Measurements from ENCODE around the gene CACFD1. TPM values are rescaled to one million over a fixed set of nuclear protein-coding genes. Genes with fewer than 3 reads are reported as not detected.

The CACFD1 gene
- total RNA-seq, 1 experiment from 2014 or later, result 22.5 TPM

DNA sequence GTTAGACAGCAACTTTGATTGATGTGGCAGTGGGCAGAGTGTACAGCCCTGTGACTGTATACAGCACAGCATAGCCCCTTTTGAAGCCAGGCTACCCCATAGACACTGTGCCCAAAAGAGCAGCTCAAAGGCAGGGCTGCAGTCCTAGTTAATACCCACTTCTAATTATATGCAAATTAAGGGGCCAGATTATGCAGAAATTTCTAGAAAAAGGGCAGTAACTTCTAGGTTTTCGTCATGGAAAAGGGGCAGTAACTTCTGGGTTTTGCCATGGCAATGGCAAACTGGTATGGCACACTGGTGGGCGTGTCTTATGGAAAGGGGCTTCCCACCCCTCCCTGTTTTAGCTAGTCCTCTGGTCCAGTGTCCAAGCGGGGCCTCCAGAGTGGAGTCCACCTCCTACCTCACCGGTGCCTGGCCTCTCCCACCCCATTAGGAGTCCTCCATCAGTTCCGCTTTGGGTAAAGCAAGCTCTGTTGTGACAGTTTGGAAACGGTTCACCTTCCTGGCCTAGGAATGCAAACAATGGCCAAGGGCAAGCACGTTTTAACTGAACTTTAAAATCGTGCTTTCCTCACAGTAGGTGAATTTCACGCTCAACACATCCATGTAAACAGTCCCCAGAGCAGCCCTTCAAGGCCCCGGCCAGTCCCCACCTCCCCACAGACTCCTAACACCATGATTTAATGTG, 32.0 kb upstream of the CACFD1 start:
- H3K27me3 Mint-ChIP-seq (ENCODE audit: low read depth), result peaks cover 20% of the 10 kb centered on the region
- peaks cover 10% of the 10 kb centered on the region for H3K36me3 Mint-ChIP-seq
- peaks cover 3% of the 10 kb centered on the region; the same call in 1 of the 2 replicates for H3K4me1 Mint-ChIP-seq
- H3K4me3 Mint-ChIP-seq, result peak overlapping the region; percentile 73
- peaks cover 8% of the 10 kb centered on the region for H3K9me3 Mint-ChIP-seq
- ChIA-PET CTCF (interaction anchor here (1.0 to 1.6 kb wide), 7 partner anchors 10 to 86 kb away, joined by 3 to 7 read pairs (median 4); partner anchors contain the start of gene CACFD1), POLR2A (no interaction called here)
- TF ChIP-seq EMX1 (CRISPR knock-in tag; IDR thresholded peaks at IDR 0.05), result no peak
- TF ChIP-seq TEAD1 (CRISPR knock-in tag; IDR thresholded peaks at IDR 0.05), result 0 out of 2 replicates have a peak, but pooled peaks have one; percentile 6
- ATAC-seq (no peak), DNase-seq (ENCODE audit: low spot score) (no peak)
- no peak overlapping the region for H3K27ac Mint-ChIP-seq

DNA sequence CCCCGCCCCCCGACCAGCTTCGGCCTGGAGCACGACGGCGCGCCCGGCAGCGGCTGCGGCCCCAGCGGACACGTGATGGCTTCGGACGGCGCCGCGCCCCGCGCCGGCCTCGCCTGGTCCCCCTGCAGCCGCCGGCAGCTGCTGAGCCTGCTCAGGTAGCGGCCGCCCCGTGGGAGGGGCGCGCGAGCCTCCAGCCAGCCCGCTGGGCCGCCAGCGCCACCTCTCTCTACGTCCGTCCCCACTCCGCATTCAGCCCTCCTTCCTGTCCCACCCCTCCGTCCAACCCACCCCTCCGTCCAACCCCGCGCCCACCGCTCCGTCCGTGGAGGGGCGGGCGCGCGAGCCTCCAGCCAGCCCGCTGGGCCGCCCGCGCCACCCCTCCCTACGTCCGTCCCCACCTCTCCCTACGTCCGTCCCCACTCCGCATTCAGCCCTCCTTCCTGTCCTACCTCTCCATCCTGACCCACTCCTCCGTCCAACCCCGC, 31.1 kb upstream of the CACFD1 start:
- Mint-ChIP-seq H3K4me1 (peaks cover 3% of the 10 kb centered on the region; the same call in 1 of the 2 replicates), H3K27me3 (ENCODE audit: low read depth) (peaks cover 20% of the 10 kb centered on the region), H3K9me3 (peaks cover 8% of the 10 kb centered on the region), H3K4me3 (peak overlapping the region; percentile 66), H3K36me3 (peaks cover 10% of the 10 kb centered on the region), H3K27ac (no peak overlapping the region)
- peak; percentile 53 for ATAC-seq
- CTCF ChIA-PET, result interaction anchor here (1.0 to 1.6 kb wide), 8 partner anchors 9 to 242 kb away, joined by 3 to 7 read pairs (median 4); partner anchors contain the start of gene CACFD1
- peak; percentile 72 for DNase-seq (ENCODE audit: low spot score)
- POLR2A ChIA-PET, result interaction anchor here (0.6 to 0.7 kb wide), 2 partner anchors 12 to 1229 kb away, joined by 3 read pairs; no protein-coding TSS in a partner anchor
- TF ChIP-seq, protein P1, sequence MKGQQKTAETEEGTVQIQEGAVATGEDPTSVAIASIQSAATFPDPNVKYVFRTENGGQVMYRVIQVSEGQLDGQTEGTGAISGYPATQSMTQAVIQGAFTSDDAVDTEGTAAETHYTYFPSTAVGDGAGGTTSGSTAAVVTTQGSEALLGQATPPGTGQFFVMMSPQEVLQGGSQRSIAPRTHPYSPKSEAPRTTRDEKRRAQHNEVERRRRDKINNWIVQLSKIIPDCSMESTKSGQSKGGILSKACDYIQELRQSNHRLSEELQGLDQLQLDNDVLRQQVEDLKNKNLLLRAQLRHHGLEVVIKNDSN (CRISPR knock-in tag; IDR thresholded peaks at IDR 0.05), result peak; percentile 33; the same call in 1 of the 2 replicates
- TF ChIP-seq, protein P2, sequence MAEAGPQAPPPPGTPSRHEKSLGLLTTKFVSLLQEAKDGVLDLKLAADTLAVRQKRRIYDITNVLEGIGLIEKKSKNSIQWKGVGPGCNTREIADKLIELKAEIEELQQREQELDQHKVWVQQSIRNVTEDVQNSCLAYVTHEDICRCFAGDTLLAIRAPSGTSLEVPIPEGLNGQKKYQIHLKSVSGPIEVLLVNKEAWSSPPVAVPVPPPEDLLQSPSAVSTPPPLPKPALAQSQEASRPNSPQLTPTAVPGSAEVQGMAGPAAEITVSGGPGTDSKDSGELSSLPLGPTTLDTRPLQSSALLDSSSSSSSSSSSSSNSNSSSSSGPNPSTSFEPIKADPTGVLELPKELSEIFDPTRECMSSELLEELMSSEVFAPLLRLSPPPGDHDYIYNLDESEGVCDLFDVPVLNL (CRISPR knock-in tag; IDR thresholded peaks at IDR 0.05; ENCODE audit: borderline replicate concordance, low read depth), result no peak
- TF ChIP-seq ATF1 (CRISPR knock-in tag; IDR thresholded peaks at IDR 0.05), result no peak
- no peak for TF ChIP-seq ETV6 (CRISPR knock-in tag; IDR thresholded peaks at IDR 0.05)
- TF ChIP-seq, protein P3, sequence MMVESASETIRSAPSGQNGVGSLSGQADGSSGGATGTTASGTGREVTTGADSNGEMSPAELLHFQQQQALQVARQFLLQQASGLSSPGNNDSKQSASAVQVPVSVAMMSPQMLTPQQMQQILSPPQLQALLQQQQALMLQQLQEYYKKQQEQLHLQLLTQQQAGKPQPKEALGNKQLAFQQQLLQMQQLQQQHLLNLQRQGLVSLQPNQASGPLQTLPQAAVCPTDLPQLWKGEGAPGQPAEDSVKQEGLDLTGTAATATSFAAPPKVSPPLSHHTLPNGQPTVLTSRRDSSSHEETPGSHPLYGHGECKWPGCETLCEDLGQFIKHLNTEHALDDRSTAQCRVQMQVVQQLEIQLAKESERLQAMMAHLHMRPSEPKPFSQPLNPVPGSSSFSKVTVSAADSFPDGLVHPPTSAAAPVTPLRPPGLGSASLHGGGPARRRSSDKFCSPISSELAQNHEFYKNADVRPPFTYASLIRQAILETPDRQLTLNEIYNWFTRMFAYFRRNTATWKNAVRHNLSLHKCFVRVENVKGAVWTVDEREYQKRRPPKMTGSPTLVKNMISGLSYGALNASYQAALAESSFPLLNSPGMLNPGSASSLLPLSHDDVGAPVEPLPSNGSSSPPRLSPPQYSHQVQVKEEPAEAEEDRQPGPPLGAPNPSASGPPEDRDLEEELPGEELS (CRISPR knock-in tag; IDR thresholded peaks at IDR 0.05), result peak; percentile 47; the same call in 1 of the 2 replicates
- no peak for TF ChIP-seq CREM (CRISPR knock-in tag; IDR thresholded peaks at IDR 0.05)
- peak; percentile 56; the same call in 1 of the 2 replicates for TF ChIP-seq SP1 (CRISPR knock-in tag; conservative IDR thresholded peaks at IDR 0.05)
- 0 out of 2 replicates have a peak, but pooled peaks have one; percentile 23 for TF ChIP-seq ZNF232 (CRISPR knock-in tag; IDR thresholded peaks at IDR 0.05)
- TF ChIP-seq, protein P4, sequence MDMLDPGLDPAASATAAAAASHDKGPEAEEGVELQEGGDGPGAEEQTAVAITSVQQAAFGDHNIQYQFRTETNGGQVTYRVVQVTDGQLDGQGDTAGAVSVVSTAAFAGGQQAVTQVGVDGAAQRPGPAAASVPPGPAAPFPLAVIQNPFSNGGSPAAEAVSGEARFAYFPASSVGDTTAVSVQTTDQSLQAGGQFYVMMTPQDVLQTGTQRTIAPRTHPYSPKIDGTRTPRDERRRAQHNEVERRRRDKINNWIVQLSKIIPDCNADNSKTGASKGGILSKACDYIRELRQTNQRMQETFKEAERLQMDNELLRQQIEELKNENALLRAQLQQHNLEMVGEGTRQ (CRISPR knock-in tag; IDR thresholded peaks at IDR 0.05), result peak; percentile 88
- no peak for TF ChIP-seq ZNF121 (CRISPR knock-in tag; IDR thresholded peaks at IDR 0.05)
- TF ChIP-seq ZNF416 (CRISPR knock-in tag; IDR thresholded peaks at IDR 0.05), result no peak
- no peak for TF ChIP-seq ZNF138 (CRISPR knock-in tag; conservative IDR thresholded peaks at IDR 0.05)
- TF ChIP-seq GRHL2 (CRISPR knock-in tag; IDR thresholded peaks at IDR 0.05; ENCODE audit: insufficient replicate concordance, severe bottlenecking), result no peak
- TF ChIP-seq, protein P5, sequence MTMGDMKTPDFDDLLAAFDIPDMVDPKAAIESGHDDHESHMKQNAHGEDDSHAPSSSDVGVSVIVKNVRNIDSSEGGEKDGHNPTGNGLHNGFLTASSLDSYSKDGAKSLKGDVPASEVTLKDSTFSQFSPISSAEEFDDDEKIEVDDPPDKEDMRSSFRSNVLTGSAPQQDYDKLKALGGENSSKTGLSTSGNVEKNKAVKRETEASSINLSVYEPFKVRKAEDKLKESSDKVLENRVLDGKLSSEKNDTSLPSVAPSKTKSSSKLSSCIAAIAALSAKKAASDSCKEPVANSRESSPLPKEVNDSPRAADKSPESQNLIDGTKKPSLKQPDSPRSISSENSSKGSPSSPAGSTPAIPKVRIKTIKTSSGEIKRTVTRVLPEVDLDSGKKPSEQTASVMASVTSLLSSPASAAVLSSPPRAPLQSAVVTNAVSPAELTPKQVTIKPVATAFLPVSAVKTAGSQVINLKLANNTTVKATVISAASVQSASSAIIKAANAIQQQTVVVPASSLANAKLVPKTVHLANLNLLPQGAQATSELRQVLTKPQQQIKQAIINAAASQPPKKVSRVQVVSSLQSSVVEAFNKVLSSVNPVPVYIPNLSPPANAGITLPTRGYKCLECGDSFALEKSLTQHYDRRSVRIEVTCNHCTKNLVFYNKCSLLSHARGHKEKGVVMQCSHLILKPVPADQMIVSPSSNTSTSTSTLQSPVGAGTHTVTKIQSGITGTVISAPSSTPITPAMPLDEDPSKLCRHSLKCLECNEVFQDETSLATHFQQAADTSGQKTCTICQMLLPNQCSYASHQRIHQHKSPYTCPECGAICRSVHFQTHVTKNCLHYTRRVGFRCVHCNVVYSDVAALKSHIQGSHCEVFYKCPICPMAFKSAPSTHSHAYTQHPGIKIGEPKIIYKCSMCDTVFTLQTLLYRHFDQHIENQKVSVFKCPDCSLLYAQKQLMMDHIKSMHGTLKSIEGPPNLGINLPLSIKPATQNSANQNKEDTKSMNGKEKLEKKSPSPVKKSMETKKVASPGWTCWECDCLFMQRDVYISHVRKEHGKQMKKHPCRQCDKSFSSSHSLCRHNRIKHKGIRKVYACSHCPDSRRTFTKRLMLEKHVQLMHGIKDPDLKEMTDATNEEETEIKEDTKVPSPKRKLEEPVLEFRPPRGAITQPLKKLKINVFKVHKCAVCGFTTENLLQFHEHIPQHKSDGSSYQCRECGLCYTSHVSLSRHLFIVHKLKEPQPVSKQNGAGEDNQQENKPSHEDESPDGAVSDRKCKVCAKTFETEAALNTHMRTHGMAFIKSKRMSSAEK (CRISPR knock-in tag; IDR thresholded peaks at IDR 0.05; ENCODE audit: borderline replicate concordance), result no peak
- TF ChIP-seq TEAD1 (CRISPR knock-in tag; IDR thresholded peaks at IDR 0.05), result no peak
- TF ChIP-seq, protein P6, sequence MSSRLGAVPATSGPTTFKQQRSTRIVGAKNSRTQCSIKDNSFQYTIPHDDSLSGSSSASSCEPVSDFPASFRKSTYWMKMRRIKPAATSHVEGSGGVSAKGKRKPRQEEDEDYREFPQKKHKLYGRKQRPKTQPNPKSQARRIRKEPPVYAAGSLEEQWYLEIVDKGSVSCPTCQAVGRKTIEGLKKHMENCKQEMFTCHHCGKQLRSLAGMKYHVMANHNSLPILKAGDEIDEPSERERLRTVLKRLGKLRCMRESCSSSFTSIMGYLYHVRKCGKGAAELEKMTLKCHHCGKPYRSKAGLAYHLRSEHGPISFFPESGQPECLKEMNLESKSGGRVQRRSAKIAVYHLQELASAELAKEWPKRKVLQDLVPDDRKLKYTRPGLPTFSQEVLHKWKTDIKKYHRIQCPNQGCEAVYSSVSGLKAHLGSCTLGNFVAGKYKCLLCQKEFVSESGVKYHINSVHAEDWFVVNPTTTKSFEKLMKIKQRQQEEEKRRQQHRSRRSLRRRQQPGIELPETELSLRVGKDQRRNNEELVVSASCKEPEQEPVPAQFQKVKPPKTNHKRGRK (CRISPR knock-in tag; IDR thresholded peaks at IDR 0.05; ENCODE audit: borderline replicate concordance), result no peak
- no peak for TF ChIP-seq PRRX2 (CRISPR knock-in tag; IDR thresholded peaks at IDR 0.05)
- TF ChIP-seq FOXK1 (CRISPR knock-in tag; IDR thresholded peaks at IDR 0.05), result 0 out of 2 replicates have a peak, but pooled peaks have one; percentile 31
- TF ChIP-seq, protein P7, sequence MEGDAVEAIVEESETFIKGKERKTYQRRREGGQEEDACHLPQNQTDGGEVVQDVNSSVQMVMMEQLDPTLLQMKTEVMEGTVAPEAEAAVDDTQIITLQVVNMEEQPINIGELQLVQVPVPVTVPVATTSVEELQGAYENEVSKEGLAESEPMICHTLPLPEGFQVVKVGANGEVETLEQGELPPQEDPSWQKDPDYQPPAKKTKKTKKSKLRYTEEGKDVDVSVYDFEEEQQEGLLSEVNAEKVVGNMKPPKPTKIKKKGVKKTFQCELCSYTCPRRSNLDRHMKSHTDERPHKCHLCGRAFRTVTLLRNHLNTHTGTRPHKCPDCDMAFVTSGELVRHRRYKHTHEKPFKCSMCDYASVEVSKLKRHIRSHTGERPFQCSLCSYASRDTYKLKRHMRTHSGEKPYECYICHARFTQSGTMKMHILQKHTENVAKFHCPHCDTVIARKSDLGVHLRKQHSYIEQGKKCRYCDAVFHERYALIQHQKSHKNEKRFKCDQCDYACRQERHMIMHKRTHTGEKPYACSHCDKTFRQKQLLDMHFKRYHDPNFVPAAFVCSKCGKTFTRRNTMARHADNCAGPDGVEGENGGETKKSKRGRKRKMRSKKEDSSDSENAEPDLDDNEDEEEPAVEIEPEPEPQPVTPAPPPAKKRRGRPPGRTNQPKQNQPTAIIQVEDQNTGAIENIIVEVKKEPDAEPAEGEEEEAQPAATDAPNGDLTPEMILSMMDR (IDR thresholded peaks at IDR 0.05), result no peak
- no peak for TF ChIP-seq NFYB (CRISPR knock-in tag; conservative IDR thresholded peaks at IDR 0.05; ENCODE audit: low read depth)

Measured in WTC11 (cell line).